CD4-positive, alpha-beta T cell (primary cell): ENCODE measurements around the gene ZNF586. TPM values are rescaled to one million over a fixed set of nuclear protein-coding genes. Genes with fewer than 3 reads are reported as not detected.

ENCODE experiments used
- ATAC-seq: fragments of 200-7000 bp; cut with Tn5 transposase; one replicate; pipeline ENCODE4 v1.10.0; 2022; ENCODE audit warnings: mild to moderate bottlenecking; ENCODE audit not compliant: poor library complexity
- CTCF ChIA-PET: fragments of 350-600 bp; sonication (Branson Sonifier 250); formaldehyde crosslinking; loops from one replicate; lab custom pipeline; 2021; ENCODE audit warnings: antibody characterized with exemption, inconsistent platforms; lab: Charles Lee
- POLR2A ChIA-PET: fragments of 350-600 bp; sonication (Branson Sonifier 250); formaldehyde crosslinking; loops from one replicate; lab custom pipeline; 2021; ENCODE audit warnings: antibody characterized with exemption, inconsistent platforms; lab: Charles Lee
- DNase-seq, 14 experiments: peaks; one replicate each; pipeline ENCODE4 v3.0.0-alpha.2; 2013 to 2020; ENCODE audit warnings: mixed read lengths in 2 of 14
- H3K27ac ChIP-seq, 2 donors: one replicate each; pipeline versions ENCODE4 v1.5.1 to v1.7.0; 2013; ENCODE audit warnings: low read length in 2 of 2, low read depth in 1 of 2, mild to moderate bottlenecking in 1 of 2
- H3K27me3 ChIP-seq, 2 experiments: 1 replicate in 1 of 2; 2 replicates in 1 of 2; pipeline versions ENCODE4 v1.6.1 to v1.7.0; 2013; ENCODE audit warnings: low read length in 2 of 2, control low read depth in 1 of 2, mild to moderate bottlenecking in 1 of 2, moderate library complexity in 1 of 2; ENCODE audit not compliant: insufficient read depth in 2 of 2, control insufficient read depth in 1 of 2
- H3K36me3 ChIP-seq: one replicate; pipeline ENCODE4 v1.6.1; 2013; ENCODE audit warnings: low read length, control low read depth; ENCODE audit not compliant: insufficient read depth
- H3K4me1 ChIP-seq: one replicate; pipeline ENCODE4 v1.6.1; 2013; ENCODE audit warnings: low read length, control low read depth; ENCODE audit not compliant: insufficient read depth
- H3K4me3 ChIP-seq: one replicate; pipeline ENCODE4 v1.5.1; 2013; ENCODE audit warnings: mild to moderate bottlenecking, low read length, moderate library complexity
- H3K9me3 ChIP-seq, 2 experiments: 1 replicate in 1 of 2; 2 replicates in 1 of 2; pipeline versions ENCODE4 v1.6.1 to v1.7.0; 2013; ENCODE audit warnings: low read length in 2 of 2, mild to moderate bottlenecking in 2 of 2, control low read depth in 1 of 2, moderate library complexity in 1 of 2; ENCODE audit not compliant: control insufficient read depth in 1 of 2, insufficient read depth in 1 of 2
- H3K27ac Mint-ChIP-seq: one replicate; pipeline ENCODE4 v1.8.0; 2020; ENCODE audit warnings: mixed read lengths
- H3K27me3 Mint-ChIP-seq: one replicate; pipeline ENCODE4 v1.8.0; 2021; ENCODE audit warnings: mixed read lengths
- H3K36me3 Mint-ChIP-seq: one replicate; pipeline ENCODE4 v1.8.0; 2021; ENCODE audit warnings: low read depth, mixed read lengths
- H3K4me1 Mint-ChIP-seq: one replicate; pipeline ENCODE4 v1.8.0; 2021; ENCODE audit warnings: low read depth, mixed read lengths
- H3K4me3 Mint-ChIP-seq: one replicate; pipeline ENCODE4 v1.8.0; 2020; ENCODE audit warnings: mild to moderate bottlenecking, mixed read lengths
- H3K9me3 Mint-ChIP-seq: one replicate; pipeline ENCODE4 v1.8.0; 2020; ENCODE audit warnings: mixed read lengths
- CTCF ChIP-seq: fragments of 200-600 bp; IDR thresholded peaks from one replicate; pipeline ENCODE4 v1.8.0; 2022; ENCODE audit warnings: antibody characterized with exemption, mild to moderate bottlenecking
- intact Hi-C, 2 experiments: fragments of 100-400 bp; cut with DNase I in 1 of 2; cut with micrococcal nuclease in 1 of 2; formaldehyde crosslinking; loops; one replicate each; pipeline versions ENCODE4 v1.15.1 to v1.9.0; 2023 to 2025; cut with DNase I, micrococcal nuclease
- total RNA-seq, 174 experiments: library from RNA in 2 of 174; stranded (reverse) in 2 of 174; gene quantifications; one replicate each; pipeline ENCODE4 v1.2.3 and lab custom pipeline; 2021 to 2026

Gene ZNF586
- total RNA-seq, 2 experiments from 2014 or later: 51.1 to 53.4 TPM

GRCh38 chr19:57830071-57830602, 60.7 kb downstream of the ZNF586 start, which contains the start of gene ZNF587B:
ZNF587B (plus strand) TSS chr19:57830299; CDS start chr19:57830529, 230 bp downstream.
- Histone ChIP-seq H3K4me3 (no peak within 1 kb of the TSS), H3K27ac (no peak within 1 kb of the TSS), H3K36me3 (peaks cover 3% of the 10 kb centered on the region), H3K4me1 (no peaks in the 10 kb centered on the region), H3K27me3 (no peaks in the 10 kb centered on the region), H3K9me3 (peaks cover 0 to 3% of the 10 kb centered on the region in 2 experiments)
- peak; percentile 31 for TF ChIP-seq CTCF
- ATAC-seq (peak; percentile 58), DNase-seq (peak in 10 of 14 experiments; percentile 21 to 56 (median 32))
- Mint-ChIP-seq H3K4me1 (peaks cover 20% of the 10 kb centered on the region), H3K27ac (no peak within 1 kb of the TSS), H3K9me3 (no peaks in the 10 kb centered on the region), H3K36me3 (peaks cover 52% of the 10 kb centered on the region), H3K4me3 (no peak within 1 kb of the TSS), H3K27me3 (no peaks in the 10 kb centered on the region)
- intact Hi-C loops: no loop called here
- ChIA-PET POLR2A (no interaction called here), CTCF (no interaction called here)

Other genes starting within 250 kb of the ZNF586 start
- gene ZNF549, start 242.3 kb upstream of the ZNF586 start, total RNA-seq: 10 to 100 TPM; 10.1 to 11.1 TPM
- 10 to 100 TPM; 15.7 to 20.0 TPM for gene ZNF550, start 209.8 kb upstream of the ZNF586 start, total RNA-seq
- gene ZNF416, start 190.8 kb upstream of the ZNF586 start, total RNA-seq: 1 to 10 TPM; 5.2 to 5.7 TPM
- gene ZIK1, start 185.5 kb upstream of the ZNF586 start, total RNA-seq: 1 to 10 TPM; 6.9 to 7.1 TPM
- gene ZNF530, start 169.8 kb upstream of the ZNF586 start, total RNA-seq: 1 to 10 TPM; 2.7 to 3.4 TPM
- gene ZNF134, start 155.4 kb upstream of the ZNF586 start, total RNA-seq: 10 to 100 TPM; 24.6 to 25.7 TPM
- 10 to 100 TPM; 29.3 to 30.5 TPM for gene ZNF211, start 136.5 kb upstream of the ZNF586 start, total RNA-seq
- not detected for gene ZSCAN4, start 100.7 kb upstream of the ZNF586 start, total RNA-seq
- 10 to 100 TPM; 11.4 to 11.6 TPM for gene ZNF551, start 87.7 kb upstream of the ZNF586 start, total RNA-seq
- gene ZNF154, start 60.5 kb upstream of the ZNF586 start, total RNA-seq: 10 to 100 TPM; 16.9 to 18.0 TPM
- gene ZNF671, start 42.1 kb upstream of the ZNF586 start, total RNA-seq: 10 to 100 TPM; 12.3 to 12.4 TPM
- gene ZNF776, start 22.9 kb upstream of the ZNF586 start, total RNA-seq: 10 to 100 TPM; 21.7 to 28.4 TPM
- gene ZNF552, start 45.2 kb downstream of the ZNF586 start, total RNA-seq: 10 to 100 TPM; 22.2 to 22.3 TPM
- gene ZNF587B, start 60.6 kb downstream of the ZNF586 start, total RNA-seq: 10 to 100 TPM; 23.0 to 23.8 TPM
- gene ZNF587, start 80.2 kb downstream of the ZNF586 start, total RNA-seq: 10 to 100 TPM; 37.6 to 41.5 TPM
- 10 to 100 TPM; 29.0 to 34.7 TPM for gene ZNF814, start 119.4 kb downstream of the ZNF586 start, total RNA-seq
- 10 to 100 TPM; 26.2 to 31.6 TPM for gene ZNF417, start 146.9 kb downstream of the ZNF586 start, total RNA-seq
- gene ZNF418, start 165.7 kb downstream of the ZNF586 start, total RNA-seq: 1 to 10 TPM; 3.5 to 4.4 TPM
- gene ZNF256, start 178.0 kb downstream of the ZNF586 start, total RNA-seq: 10 to 100 TPM; 15.2 TPM
- gene C19orf18, start 204.9 kb downstream of the ZNF586 start, total RNA-seq: under 1 TPM; 0.36 to 0.88 TPM
- gene ZNF606, start 233.1 kb downstream of the ZNF586 start, total RNA-seq: 10 to 100 TPM; 11.1 to 13.6 TPM